HEK293 (cell line): ENCODE measurements around the gene PPP1R1B.
A peak's percentile ranks its signal among the peaks of the same experiment; 100 is the strongest.

Source experiments
- ATF2 ChIP-seq: fragments of 450-650 bp; formaldehyde crosslinking; IDR thresholded peaks from 2 replicates; pipeline ENCODE4 v1.5.1; 2016; ENCODE audit warnings: missing biosample characterization, missing genetic modification characterization, low read depth
- BCL11B ChIP-seq: fragments of 450-650 bp; formaldehyde crosslinking; IDR thresholded peaks from 2 replicates; pipeline ENCODE4 v1.5.1; 2016; ENCODE audit warnings: low read depth, missing biosample characterization, missing genetic modification characterization
- CTCF ChIP-seq: fragments of 450-650 bp; formaldehyde crosslinking; IDR thresholded peaks from 2 replicates; pipeline ENCODE4 v1.5.1; 2016; ENCODE audit warnings: missing biosample characterization, missing genetic modification characterization
- REST ChIP-seq: fragments of 450-650 bp; formaldehyde crosslinking; IDR thresholded peaks from 2 replicates; pipeline ENCODE4 v1.5.1; 2016; ENCODE audit warnings: missing biosample characterization, missing genetic modification characterization
- ZBTB7A ChIP-seq: fragments of 450-650 bp; formaldehyde crosslinking; IDR thresholded peaks from 2 replicates; pipeline ENCODE4 v1.5.1; 2016; ENCODE audit warnings: low read depth, missing biosample characterization, missing genetic modification characterization
- ZNF114 ChIP-seq: fragments of 450-650 bp; formaldehyde crosslinking; IDR thresholded peaks from 2 replicates; pipeline ENCODE4 v1.5.0; 2017; ENCODE audit warnings: missing biosample characterization, missing genetic modification characterization
- ZNF274 ChIP-seq, 2 experiments: fragments of 200-500 bp in 1 of 2; fragments of 450-650 bp in 1 of 2; sonication (Bioruptor generic) in 1 of 2; formaldehyde crosslinking in 1 of 2; IDR thresholded peaks; 2 replicates each; pipeline versions ENCODE4 v1.5.1 to v1.6.1; 2014 to 2016; ENCODE audit warnings: borderline replicate concordance in 1 of 2, inconsistent platforms in 1 of 2, low read length in 1 of 2, missing biosample characterization in 1 of 2, missing genetic modification characterization in 1 of 2
- ZNF398 ChIP-seq: fragments of 450-650 bp; formaldehyde crosslinking; IDR thresholded peaks from 2 replicates; pipeline ENCODE4 v1.5.1; 2017; ENCODE audit warnings: missing biosample characterization, missing genetic modification characterization
- ZNF596 ChIP-seq: fragments of 450-650 bp; IDR thresholded peaks from 2 replicates; pipeline ENCODE4 v1.5.0; 2018; ENCODE audit warnings: missing biosample characterization, mild to moderate bottlenecking, missing genetic modification characterization, moderate library complexity
- ZNF600 ChIP-seq: fragments of 450-650 bp; formaldehyde crosslinking; IDR thresholded peaks from 2 replicates; pipeline ENCODE4 v1.5.1; 2016; ENCODE audit warnings: missing biosample characterization, missing genetic modification characterization
- ZNF704 ChIP-seq: fragments of 450-650 bp; formaldehyde crosslinking; IDR thresholded peaks from 2 replicates; pipeline ENCODE4 v1.5.1; 2016; ENCODE audit warnings: missing biosample characterization, missing genetic modification characterization
- ZNF768 ChIP-seq: fragments of 450-650 bp; formaldehyde crosslinking; IDR thresholded peaks from 2 replicates; pipeline ENCODE4 v1.5.1; 2018; ENCODE audit warnings: missing biosample characterization, mild to moderate bottlenecking, missing genetic modification characterization
- ZNF776 ChIP-seq: fragments of 450-650 bp; formaldehyde crosslinking; IDR thresholded peaks from 2 replicates; pipeline ENCODE4 v1.5.0; 2017; ENCODE audit warnings: missing biosample characterization, missing genetic modification characterization, borderline replicate concordance
- ZSCAN5A ChIP-seq: fragments of 450-650 bp; formaldehyde crosslinking; IDR thresholded peaks from 2 replicates; pipeline ENCODE4 v1.5.1; 2016; ENCODE audit warnings: missing biosample characterization, missing genetic modification characterization

GRCh38 chr17:39619786-39620101 is 7.0 kb upstream of the PPP1R1B start:
- no peak for TF ChIP-seq ZNF114 (tag by site-specific recombination)
- no peak for TF ChIP-seq ZNF274 (IDR thresholded peaks at IDR 0.05; ENCODE audit: low read length)
- TF ChIP-seq ZNF274 (tag by site-specific recombination; IDR thresholded peaks at IDR 0.05; ENCODE audit: borderline replicate concordance) = no peak
- no peak for TF ChIP-seq ZNF776 (tag by site-specific recombination)
- TF ChIP-seq CTCF (tag by site-specific recombination) = no peak
- TF ChIP-seq ZBTB7A (tag by site-specific recombination) = no peak
- no peak for TF ChIP-seq ZNF704 (tag by site-specific recombination)
- TF ChIP-seq ZNF768 (tag by site-specific recombination) = 0 out of 2 replicates have a peak, but pooled peaks have one; percentile 37
- no peak for TF ChIP-seq ZNF398
- TF ChIP-seq BCL11B (tag by site-specific recombination) = no peak
- no peak for TF ChIP-seq ATF2 (tag by site-specific recombination)
- no peak for TF ChIP-seq ZNF596 (tag by site-specific recombination)
- TF ChIP-seq REST = no peak
- TF ChIP-seq ZNF600 (tag by site-specific recombination) = peak; percentile 86; the same call in 1 of the 2 replicates
- TF ChIP-seq ZSCAN5A (tag by site-specific recombination) = no peak
